Right lobe of liver (tissue), 4 donors: Measurements from ENCODE around the gene ID2.

Experiments used
- POLR2A ChIP-seq: fragments of 450-650 bp; IDR thresholded peaks from one replicate; pipeline ENCODE4 v1.6.1; 2017; ENCODE audit warnings: antibody characterized with exemption, mild to moderate bottlenecking
- TF ChIP-seq, protein P1 (sequence below), 4 donors: fragments of 200-600 bp in 3 of 4; fragments of 450-650 bp in 1 of 4; IDR thresholded peaks; one replicate each; pipeline versions ENCODE4 v1.5.1 to v1.8.0; 2016 to 2022; ENCODE audit warnings: antibody characterized with exemption in 4 of 4, mild to moderate bottlenecking in 2 of 4
- donor health status: DM: no; HTN: no; CAD: no.
- donor health status: DM: no; HTN: no; CAD: no.
- donor health status: DM: no; HTN: yes; CAD: no.

- TF ChIP-seq POLR2A: no peak
- TF ChIP-seq, protein P1, sequence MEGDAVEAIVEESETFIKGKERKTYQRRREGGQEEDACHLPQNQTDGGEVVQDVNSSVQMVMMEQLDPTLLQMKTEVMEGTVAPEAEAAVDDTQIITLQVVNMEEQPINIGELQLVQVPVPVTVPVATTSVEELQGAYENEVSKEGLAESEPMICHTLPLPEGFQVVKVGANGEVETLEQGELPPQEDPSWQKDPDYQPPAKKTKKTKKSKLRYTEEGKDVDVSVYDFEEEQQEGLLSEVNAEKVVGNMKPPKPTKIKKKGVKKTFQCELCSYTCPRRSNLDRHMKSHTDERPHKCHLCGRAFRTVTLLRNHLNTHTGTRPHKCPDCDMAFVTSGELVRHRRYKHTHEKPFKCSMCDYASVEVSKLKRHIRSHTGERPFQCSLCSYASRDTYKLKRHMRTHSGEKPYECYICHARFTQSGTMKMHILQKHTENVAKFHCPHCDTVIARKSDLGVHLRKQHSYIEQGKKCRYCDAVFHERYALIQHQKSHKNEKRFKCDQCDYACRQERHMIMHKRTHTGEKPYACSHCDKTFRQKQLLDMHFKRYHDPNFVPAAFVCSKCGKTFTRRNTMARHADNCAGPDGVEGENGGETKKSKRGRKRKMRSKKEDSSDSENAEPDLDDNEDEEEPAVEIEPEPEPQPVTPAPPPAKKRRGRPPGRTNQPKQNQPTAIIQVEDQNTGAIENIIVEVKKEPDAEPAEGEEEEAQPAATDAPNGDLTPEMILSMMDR (IDR thresholded peaks at IDR 0.05): no peak
Measured at GRCh38 chr2:8643996-8644356, 37.9 kb upstream of the ID2 start.
